Measurements from ENCODE around the gene BFSP1.

The BFSP1 gene

DNA sequence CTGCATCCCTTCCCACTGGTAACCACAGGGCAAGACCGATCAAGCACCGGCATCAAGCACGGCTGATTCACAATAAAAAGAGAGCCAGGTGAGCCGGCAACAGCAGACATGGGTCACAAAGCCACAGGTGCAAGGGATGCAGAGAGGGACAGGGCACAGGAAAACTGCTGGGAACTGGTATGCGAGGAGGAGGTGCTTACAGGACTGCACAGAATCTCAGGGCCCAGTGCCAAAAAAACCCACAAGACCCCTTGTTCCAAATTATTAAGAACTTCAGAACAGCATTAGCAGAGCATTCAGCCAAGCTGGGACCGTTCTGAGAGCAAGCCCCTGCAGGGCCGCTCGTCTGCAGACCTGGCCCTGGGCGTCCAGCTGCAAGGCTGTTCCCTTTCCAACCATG is 35.4 kb downstream of the BFSP1 start:
- no peak for DNase-seq

DNA sequence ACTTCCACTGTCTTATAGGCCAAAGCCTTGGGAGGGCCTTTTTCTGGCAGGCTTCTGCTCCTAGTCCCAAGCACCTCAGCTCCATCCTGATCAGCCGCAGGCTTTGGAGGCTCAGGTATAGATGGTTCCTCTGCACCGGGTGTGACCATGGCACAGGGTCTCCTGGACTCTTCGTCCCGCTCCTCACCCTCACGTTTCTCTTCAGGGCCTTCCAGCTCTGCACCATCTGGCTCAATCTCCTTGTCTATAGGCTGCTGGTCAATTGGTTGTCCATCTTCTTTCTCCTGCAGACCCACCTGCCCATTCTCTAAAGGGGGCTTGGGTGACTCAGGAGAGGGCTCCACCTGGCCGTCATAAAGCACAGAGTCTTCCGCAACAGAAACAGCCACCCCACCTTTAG is 37.0 kb downstream of the BFSP1 start:
- DNase-seq = no peak

DNA sequence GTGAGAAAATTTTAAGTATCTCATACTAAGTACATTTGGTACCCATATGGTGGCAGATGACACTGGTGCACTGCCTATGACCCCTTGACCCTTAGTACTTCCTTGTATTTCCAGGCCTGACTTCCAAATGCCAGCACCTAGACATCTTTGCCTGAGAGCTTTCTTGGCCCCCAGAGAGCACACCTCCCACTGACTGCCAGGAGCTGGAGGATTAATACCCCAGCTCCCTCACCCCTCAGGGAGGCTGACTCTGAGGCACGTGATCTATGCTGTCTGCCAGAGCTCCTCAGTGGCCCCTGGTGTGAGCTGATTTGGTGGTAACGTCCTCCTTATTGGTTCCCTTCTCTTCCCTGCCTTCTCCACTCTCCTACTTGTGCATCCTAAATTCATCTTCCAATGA is 38.0 kb downstream of the BFSP1 start:
- no peak for DNase-seq

DNA sequence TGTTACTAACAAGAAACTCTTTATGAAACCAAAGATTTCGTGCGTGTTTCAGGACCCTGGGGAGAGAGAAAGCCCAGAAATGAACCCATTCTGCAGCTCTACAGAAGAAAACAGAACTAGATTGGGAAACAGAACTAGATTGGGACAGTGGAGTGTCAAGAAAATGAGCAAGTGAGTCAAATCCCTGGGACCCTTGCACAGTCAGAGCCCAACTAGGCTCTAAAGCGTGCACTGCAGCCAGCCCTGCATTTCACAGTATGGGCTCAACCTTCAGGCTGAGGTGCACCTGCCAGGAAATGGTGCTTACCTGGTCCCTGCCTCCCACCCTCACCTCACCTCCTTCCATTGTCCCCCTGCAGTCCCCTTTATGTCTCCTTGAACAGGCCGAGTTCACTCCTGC is 39.7 kb downstream of the BFSP1 start:
- DNase-seq = no peak

DNA sequence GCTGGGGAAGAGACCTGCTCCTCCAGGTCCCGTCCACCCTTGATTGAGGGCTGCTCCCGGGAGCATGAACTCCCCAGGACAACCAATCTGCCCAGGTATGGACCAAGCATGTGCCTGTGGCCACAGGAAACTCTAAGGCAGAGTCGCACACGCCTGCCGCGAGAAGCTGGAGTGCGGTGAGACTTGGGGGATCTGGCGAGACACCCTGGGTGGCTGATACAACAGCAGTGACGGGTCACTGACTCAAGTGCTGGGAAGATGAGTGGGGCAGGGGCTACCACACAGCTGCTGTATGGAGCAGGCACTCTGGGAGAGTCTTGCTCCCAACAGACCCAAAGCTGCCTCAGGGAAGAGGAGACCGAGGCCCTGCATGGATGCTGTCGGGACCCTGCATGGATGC is 40.1 kb downstream of the BFSP1 start:
- no peak for DNase-seq

DNA sequence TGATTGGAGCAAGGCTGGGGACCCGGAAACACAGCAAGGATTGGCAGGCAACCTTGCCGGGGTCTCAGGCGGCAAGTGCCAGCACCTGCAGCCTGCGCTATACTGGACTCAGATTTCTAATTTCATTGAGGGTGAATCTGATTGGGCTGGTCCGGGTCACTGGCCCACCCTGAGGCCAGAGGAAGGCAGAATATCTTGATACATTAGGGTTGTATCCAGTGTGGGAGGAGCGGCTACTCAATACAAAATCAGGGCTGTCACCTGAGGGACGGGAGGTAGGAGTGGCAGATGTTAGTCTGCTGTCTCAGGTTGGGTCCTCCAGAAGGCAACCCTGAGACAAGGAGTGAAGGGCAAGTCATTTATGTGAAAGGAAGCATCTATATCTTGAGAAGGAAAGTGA is 40.7 kb downstream of the BFSP1 start:
- DNase-seq = no peak

DNA sequence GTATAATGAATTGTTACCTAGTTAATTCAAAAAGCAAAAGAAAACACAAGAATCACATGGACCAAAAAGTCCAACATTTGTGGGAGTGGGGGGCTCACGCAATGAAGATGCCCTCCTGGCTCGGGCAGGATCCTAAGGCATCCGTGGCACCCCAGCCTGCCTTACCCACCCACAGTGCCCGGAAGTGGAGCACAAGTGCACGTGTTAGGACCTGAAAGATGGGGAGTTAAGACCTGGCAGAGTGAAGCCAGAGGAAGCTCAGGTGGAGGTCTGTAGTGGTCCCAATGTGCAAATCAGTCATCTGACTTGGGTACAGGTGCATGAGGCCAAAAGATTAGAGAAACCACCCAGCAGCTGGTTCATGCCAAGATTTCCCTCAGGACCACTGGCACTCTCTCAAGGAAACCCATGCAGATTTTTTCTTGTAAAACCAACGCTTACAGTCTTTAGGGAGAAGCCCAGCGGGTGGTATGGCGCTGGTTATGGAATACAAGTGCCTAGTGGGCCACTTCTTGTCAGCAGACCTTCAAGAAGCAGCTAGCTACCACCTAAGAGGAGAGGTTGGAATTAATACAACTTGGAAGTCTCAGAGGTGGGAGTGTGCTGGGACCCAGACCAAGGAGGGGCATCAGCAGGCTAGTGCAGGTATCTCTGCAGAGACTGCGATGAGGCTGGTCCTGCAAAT is 42.1 kb downstream of the BFSP1 start:
- no peak for DNase-seq

DNA sequence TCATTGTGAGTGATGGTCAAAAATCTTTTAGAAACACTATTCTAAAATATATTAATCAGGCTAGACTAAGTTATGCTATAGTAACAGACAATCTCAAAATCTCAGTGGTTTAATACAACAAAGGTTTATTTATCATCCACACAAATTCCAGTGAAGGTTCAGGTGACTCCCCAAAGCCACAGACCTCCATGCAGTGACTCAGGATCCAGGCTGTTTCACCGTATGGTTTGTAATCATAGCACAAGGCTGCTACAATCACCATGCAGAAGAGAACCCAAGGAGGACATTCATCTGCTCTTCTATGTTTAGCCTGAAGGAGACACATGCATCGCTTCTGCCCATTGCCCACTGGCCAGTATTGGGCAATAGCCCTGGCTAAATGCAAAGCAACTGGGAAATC is 46.2 kb downstream of the BFSP1 start:
- no peak for DNase-seq

DNA sequence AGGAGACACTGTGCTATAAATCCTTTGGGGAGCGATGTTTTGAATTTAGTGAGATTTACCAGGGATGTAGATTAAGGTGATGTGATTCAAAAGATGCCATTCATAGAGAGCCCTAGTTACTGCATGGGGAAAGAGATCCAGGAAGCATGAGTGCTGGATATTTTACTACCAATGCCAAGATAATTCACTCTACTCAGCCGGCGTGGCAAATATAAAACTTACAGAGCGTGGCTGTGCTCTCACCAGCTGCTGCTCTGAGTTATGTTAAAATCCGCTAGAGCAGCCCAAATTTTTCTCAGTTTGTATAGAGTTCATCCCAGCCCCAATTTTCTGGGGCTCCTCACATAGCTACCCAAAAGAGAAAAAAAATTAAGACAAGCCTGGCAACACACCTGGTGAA is 48.6 kb downstream of the BFSP1 start:
- DNase-seq = no peak

DNA sequence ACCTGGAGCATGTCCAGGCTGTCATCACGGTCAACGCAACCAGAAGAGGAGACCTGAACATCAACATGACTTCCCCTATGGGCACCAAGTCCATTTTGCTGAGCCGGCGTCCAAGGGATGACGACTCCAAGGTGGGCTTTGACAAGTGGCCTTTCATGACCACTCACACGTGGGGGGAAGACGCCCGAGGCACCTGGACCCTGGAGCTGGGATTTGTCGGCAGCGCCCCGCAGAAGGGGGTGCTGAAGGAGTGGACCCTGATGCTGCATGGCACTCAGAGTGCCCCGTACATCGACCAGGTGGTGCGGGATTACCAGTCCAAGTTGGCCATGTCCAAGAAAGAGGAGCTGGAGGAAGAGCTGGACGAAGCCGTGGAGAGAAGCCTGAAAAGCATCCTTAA is 49.5 kb downstream of the BFSP1 start:
- DNase-seq = no peak

DNA sequence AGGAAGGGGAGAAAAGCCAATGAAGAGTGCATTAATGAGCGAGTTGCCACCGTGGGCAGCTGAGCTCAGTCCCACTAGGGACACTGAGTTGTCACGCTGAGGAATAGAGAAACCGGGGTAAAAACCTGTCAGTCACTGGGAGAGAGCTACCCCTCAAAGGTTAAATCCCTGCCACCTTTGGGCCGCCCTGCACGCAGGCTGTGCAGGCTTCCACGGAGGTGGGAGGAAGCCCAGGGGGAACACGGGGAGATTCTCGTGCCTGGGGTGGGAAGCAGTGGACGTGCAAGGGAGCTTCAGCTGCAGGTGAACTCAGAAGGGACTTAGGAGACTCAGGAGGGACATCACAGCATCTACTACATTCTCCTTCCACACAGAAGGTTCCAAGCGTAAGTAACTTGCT is 50.5 kb downstream of the BFSP1 start:
- DNase-seq = no peak

DNA sequence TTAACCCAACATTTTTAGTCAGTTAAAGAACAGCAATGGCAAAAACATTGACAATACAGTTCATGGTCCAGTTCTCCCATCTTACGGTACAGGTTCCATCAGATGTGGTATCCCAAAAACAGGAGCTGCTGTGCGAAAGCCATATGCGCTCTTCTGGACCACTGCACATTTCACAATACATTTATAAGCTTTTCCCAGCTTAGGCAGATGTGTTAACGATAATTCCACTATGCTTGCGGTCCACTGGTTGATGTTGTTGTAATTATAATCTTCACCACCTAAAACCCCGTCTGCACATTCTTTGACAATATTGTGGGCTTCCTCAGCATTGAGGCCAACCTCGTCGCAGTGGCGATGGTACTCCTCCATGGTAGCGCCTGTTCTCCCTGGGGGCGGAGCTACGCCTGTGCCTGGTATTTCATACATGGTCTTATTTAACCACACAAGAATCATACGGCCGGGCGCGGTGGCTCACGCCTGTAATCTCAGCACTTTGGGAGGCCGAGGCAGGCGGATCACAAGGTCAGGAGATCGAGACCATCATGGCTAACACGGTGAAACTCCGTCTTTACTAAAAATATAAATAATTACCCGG is 52.0 kb downstream of the BFSP1 start:
- no peak for DNase-seq

DNA sequence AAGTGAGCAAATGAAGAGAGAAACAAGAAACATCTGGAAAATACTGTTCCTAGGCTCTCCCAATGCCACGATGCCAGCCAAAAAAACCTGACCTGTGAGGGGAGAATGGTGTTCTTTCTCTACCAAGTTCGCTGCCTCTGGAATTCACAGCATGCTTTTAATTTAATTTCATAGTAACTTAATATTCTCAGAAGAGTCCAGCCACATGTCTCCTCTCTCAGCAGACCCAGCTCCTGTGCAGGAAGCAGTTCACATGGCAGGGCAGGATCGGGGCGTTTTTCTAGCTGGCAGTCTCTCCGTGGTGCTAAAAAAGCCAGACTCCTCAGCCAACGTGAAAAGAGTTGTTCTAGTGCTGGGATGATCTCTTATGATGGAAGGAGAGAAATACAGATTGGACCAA is 57.5 kb downstream of the BFSP1 start:
- no peak for DNase-seq

DNA sequence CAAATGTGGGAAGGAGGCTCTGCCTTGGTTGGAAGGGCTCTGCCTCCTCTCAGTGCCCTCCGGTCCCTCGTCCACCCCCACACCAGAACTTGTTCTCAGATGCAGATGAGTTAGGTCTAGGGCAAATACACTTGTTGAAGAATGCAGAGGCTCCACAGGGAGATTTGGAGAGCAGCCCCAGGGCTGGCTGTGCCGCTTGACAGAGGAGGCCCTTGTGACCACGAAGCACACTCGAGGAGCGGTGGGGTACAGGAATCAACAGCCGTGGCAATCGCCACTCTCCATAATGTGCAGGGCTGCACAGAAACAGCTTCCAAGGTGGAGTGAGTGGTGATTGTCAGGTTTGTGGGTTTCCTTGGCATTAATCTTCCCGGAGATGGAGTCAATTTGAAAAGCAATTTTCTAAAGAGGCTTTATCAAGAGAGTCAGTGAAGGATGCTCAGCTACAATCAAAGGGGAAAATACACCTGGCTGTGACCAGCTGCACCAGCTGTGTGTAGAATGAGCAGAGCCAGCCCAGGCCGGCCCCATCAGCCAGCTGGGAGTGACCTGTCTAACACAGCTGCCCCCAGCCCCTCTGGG is 59.5 kb downstream of the BFSP1 start:
- DNase-seq = no peak

DNA sequence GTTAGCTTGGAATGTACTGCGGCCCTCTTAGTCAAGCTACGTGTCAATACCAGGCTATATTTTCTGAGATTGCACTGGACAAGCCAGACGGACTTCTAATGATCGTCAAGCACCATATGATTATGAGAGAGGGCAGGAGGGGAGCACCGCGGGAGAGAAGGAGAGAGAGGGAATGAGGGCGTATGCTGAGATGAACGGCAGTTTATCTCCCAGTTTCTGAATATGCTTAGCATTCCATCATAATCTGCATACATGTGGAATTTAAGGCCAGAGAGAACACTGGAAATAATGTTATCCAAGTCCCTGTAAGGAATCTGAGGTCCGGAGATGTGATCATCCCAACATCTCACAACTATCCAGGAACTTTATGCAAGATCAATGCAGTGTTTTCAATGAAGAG is 60.2 kb downstream of the BFSP1 start:
- DNase-seq = no peak

DNA sequence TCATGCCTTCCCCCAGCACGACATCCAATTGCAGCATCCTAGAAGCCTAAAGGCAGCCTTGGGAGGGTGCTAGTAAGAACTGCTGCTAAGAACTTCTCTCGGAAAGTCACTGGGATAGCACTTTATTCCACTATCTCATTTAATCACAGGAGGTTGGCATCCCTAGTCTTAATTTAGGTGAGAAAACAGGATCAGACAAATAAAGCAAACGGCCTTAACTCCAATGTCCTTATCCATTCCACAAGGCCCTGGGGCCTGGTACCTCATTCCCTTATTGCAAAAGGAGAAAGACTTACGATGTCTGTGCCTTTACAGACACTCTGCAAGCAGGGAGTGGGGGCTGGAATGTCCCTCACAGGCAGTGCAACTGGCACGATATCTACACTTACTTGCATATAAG is 60.7 kb downstream of the BFSP1 start:
- no peak for DNase-seq

DNA sequence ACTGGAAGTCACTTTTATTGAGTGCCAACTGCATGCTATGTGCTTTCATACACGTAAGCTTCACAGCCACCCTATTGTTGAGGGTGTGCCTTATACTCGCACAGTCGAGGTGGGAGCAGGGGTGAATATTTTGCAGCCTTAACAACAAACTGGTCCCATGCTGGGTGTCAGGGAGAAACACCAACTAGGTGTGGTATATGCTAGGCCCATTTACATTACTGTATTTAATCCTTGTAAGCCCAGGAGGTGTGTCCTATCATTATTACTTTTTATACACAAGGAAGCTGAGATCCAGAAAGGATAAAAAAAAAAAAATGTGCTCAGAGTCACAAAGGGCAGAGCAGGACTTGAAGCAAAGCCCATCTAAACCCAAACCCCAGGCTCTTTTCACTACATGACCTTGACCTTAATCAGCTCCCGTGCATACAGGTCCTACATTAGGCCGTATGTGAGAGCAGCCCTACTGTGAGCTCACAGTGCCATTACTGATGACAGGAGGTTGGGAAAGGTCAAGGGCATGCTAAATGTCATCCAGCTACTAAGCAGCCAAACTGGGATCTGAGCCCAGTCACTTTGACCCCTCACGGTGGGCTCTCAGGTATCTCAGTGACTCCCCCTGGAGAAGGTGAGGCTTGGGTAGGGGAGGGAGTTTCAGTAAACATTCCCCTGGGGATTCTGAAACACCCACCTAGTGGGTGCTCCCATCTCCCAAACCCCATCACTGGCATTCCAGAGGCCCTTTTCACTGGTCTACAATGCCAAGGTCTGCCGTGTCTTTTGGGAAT is 61.7 kb downstream of the BFSP1 start:
- no peak for DNase-seq

DNA sequence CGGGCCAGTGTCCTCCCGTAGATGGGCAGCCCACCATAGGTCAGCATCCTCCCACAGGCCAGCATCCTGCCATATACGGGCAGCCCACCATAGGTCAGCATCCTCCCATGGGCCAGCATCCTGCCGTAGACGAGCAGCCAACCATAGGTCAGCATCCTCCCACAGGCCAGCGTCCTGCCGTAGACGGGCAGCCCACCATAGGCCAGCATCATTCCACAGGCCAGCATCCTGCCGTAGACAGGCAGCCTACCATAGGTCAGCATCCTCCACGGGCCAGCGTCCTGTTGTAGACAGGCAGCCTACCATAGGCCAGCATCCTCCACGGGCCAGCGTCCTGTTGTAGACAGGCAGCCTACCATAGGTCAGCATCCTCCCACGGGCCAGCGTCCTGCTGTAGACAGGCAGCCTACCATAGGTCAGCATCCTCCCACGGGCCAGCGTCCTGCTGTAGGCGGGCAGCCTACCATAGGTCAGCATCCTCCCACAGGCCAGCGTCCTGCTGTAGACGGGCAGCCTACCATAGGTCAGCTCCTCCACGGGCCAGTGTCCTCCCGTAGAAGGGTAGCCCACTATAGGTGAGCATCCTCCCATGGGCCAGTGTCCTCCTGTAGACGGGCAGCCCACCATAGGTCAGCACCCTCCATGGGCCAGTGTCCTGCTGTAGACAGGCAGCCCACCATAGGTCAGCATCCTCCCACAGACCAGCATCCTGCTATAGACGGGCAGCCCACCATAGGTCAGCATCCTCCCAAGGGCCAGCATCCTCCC is 62.9 kb downstream of the BFSP1 start:
- no peak for DNase-seq

DNA sequence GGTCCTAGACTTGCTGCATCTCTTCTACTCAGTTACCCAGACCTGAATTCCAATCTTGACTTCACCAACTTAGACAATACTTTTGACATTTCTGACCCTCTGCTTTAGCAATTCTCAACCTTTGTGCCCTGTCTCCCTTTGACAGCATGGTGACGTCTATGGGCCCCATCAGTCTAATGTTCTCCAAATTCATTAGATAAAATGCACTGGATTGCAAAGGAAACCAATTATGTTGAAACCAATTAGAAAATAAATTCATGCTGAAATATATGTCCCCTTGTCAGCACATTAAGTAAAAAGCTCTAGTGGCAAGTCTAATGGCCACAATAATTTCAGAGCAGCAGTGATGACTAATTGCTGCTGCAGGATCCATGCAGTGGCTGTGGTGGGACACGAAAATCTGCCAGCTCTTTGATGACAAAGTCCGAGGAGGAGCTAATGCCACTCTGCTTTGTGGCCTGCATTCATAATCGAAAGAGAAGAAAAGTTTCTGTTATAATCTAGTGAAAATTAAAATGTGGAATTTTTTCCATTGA is 64.0 kb downstream of the BFSP1 start:
- no peak for DNase-seq

DNA sequence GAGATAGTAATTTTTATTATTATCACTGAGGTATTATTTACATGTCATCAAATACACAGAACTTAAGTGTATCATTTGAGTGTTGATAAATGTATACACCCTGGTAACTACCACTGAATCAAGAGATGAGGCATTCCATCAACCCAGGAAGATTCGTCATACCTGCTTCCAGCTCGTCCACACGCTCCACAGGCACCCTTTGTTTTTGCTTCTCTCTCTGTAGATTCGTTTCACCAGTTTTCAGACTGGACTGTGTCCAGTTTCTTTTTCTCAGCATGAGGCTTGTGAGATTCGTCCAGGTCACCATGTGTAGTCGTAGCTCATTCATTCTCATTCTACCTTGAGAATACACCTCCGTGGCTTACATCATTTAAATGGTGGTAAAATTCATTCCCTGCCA is 64.5 kb downstream of the BFSP1 start:
- no peak for DNase-seq

DNA sequence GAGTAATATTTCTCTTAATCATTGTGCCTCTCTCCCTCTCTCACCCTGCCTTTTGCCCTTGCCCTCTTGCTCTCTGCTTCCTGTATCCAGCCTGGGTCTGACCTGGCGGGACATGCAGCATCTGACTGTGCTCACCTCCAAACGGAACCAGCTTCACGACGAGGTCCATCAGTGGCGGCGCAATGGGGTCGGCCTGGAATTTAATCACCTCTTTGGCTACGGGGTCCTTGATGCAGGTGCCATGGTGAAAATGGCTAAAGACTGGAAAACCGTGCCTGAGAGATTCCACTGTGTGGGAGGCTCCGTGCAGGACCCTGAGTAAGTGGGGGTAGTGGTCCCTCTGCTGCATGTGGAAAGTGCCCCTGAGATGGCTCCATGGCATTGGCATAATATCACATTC is 65.9 kb downstream of the BFSP1 start:
- DNase-seq = no peak

DNA sequence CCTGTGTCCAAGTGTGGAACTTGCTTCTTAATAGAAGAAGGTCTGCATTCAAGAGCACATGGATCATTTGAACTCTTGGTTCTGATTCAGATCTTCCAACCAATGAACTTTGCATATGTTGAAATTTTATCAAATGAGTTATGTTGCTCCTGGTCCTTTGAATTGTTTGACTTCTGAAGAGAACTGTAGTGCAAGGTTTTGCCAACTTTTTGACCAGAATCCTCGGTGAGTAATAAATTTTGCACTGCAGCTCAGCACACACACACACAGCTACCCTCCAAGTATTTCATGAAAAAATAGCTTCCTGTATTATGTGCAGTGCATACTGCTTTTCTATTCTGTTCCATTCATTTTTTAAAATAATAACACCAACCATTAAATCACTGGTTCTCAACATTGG is 67.5 kb downstream of the BFSP1 start:
- no peak for DNase-seq

DNA sequence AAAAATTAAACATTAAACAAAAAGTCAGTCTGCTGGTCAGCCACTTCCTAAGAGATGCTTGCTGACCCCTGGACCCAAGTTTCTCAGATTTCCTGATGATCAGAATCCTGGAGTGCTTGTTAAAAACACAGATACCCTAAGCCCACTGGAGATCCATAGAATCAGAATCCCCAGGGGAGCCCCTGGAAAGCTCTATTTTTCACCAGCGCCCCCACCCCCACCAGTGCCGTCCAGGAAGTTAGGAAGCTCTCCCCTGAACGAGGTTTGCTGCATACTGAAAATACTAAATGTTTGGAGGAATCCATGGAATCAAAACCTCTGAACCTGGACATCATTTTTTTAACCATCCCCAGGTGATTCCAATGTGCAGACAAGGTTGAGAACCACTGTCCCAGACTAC is 69.2 kb downstream of the BFSP1 start:
- DNase-seq = no peak

All from effector CD4-positive, alpha-beta T cell (primary cell).